Right lobe of liver (tissue), 4 donors: Measurements from ENCODE around the gene ARHGEF33.

Source experiments
- POLR2A ChIP-seq: fragments of 450-650 bp; IDR thresholded peaks from one replicate; pipeline ENCODE4 v1.6.1; 2017; ENCODE audit warnings: antibody characterized with exemption, mild to moderate bottlenecking
- TF ChIP-seq, protein P1 (sequence below), 4 donors: fragments of 200-600 bp in 3 of 4; fragments of 450-650 bp in 1 of 4; IDR thresholded peaks; one replicate each; pipeline versions ENCODE4 v1.5.1 to v1.8.0; 2016 to 2022; ENCODE audit warnings: antibody characterized with exemption in 4 of 4, mild to moderate bottlenecking in 2 of 4
- donor health status: DM: no; HTN: no; CAD: no.
- donor health status: DM: no; HTN: no; CAD: no.
- donor health status: DM: no; HTN: yes; CAD: no.

DNA sequence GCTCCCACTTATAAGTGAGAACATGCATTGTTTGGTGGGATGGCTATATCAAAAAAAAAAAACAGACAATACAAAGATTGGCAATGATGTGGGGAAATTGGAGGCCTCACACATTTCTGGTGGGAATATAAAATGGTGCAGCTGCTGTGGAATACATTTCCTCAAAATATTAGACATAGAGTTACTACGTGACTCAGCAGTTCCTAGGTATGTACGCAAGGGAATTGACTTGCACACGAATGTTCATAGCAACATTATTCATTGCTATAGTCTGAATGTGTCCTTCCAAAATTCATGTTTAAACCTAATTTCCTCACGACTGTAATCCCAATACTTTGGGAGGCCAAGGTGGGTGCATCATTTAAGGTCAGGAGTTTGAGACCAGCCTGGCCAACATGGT, 2.3 kb upstream of the ARHGEF33 start:
- TF ChIP-seq POLR2A = no peak
- TF ChIP-seq, protein P1, sequence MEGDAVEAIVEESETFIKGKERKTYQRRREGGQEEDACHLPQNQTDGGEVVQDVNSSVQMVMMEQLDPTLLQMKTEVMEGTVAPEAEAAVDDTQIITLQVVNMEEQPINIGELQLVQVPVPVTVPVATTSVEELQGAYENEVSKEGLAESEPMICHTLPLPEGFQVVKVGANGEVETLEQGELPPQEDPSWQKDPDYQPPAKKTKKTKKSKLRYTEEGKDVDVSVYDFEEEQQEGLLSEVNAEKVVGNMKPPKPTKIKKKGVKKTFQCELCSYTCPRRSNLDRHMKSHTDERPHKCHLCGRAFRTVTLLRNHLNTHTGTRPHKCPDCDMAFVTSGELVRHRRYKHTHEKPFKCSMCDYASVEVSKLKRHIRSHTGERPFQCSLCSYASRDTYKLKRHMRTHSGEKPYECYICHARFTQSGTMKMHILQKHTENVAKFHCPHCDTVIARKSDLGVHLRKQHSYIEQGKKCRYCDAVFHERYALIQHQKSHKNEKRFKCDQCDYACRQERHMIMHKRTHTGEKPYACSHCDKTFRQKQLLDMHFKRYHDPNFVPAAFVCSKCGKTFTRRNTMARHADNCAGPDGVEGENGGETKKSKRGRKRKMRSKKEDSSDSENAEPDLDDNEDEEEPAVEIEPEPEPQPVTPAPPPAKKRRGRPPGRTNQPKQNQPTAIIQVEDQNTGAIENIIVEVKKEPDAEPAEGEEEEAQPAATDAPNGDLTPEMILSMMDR (IDR thresholded peaks at IDR 0.05) = no peak
